Spleen (tissue), 11 donors: ENCODE data around the gene SLC6A20. TPM values are rescaled to one million over a fixed set of nuclear protein-coding genes. Genes with fewer than 3 reads are reported as not detected.
"Not testable (repeated sequence)": the region's sequence is repeated elsewhere in the genome, so short reads cannot be mapped to it uniquely, and the experiment has no call there.

Experiments
- DNase-seq: peaks from one replicate; pipeline ENCODE4 v3.0.0-alpha.2; 2020
- H3K27ac ChIP-seq, 8 donors: fragments of 200-600 bp; sonication (generic) in 7 of 8; 1 replicate in 4 of 8; 2 replicates in 4 of 8; pipeline versions ENCODE4 v1.5.0 to v1.8.0; 2016 to 2021; ENCODE audit warnings: inconsistent platforms in 4 of 8, mild to moderate bottlenecking in 4 of 8, moderate library complexity in 1 of 8
- H3K27me3 ChIP-seq, 7 donors: fragments of 200-600 bp; sonication (generic) in 6 of 7; replicated peaks in 1 of 7; 1 replicate in 4 of 7; 2 replicates in 3 of 7; pipeline versions ENCODE4 v1.5.0 to v1.8.0; 2016 to 2021; ENCODE audit warnings: inconsistent platforms in 3 of 7, mild to moderate bottlenecking in 1 of 7
- H3K36me3 ChIP-seq, 6 donors: fragments of 200-600 bp; sonication (generic) in 5 of 6; 1 replicate in 4 of 6; 2 replicates in 2 of 6; pipeline versions ENCODE4 v1.5.0 to v1.8.0; 2016 to 2021; ENCODE audit warnings: inconsistent platforms in 2 of 6
- H3K4me1 ChIP-seq, 6 donors: fragments of 200-600 bp; sonication (generic) in 5 of 6; 1 replicate in 3 of 6; 2 replicates in 3 of 6; pipeline versions ENCODE4 v1.5.0 to v1.8.0; 2016 to 2021; ENCODE audit warnings: inconsistent platforms in 3 of 6
- H3K4me3 ChIP-seq, 8 donors: fragments of 200-600 bp; sonication (generic) in 7 of 8; 1 replicate in 4 of 8; 2 replicates in 4 of 8; pipeline versions ENCODE4 v1.5.0 to v1.8.0; 2016 to 2021; ENCODE audit warnings: inconsistent platforms in 4 of 8, mild to moderate bottlenecking in 4 of 8, moderate library complexity in 2 of 8
- H3K9me3 ChIP-seq, 8 donors: fragments of 200-600 bp; sonication (generic) in 7 of 8; 1 replicate in 4 of 8; 2 replicates in 4 of 8; pipeline versions ENCODE4 v1.5.0 to v1.8.0; 2016 to 2021; ENCODE audit warnings: inconsistent platforms in 4 of 8
- CTCF ChIP-seq, 11 experiments: fragments of 200-600 bp in 7 of 11; fragments of 450-650 bp in 4 of 11; sonication (generic) in 4 of 11; IDR thresholded peaks in 8 of 11; conservative IDR thresholded peaks in 3 of 11; 1 replicate in 7 of 11; 2 replicates in 4 of 11; pipeline versions ENCODE4 v1.4.0 to v1.8.0; 2016 to 2021; ENCODE audit warnings: antibody characterized with exemption in 11 of 11, inconsistent platforms in 4 of 11, mild to moderate bottlenecking in 1 of 11
- POLR2A ChIP-seq, 3 donors: fragments of 450-650 bp; IDR thresholded peaks; one replicate each; pipeline ENCODE4 v1.5.1; 2017; ENCODE audit warnings: antibody characterized with exemption in 3 of 3, mild to moderate bottlenecking in 1 of 3
- POLR2AphosphoS5 ChIP-seq, 3 donors: sonication (generic); formaldehyde crosslinking; IDR thresholded peaks; one replicate each; pipeline ENCODE4 v1.5.1; 2017; ENCODE audit warnings: antibody characterized with exemption in 3 of 3
- WGBS, 5 donors: extraction: QIAGEN DNeasy Blood & Tissue Kit in 3 of 5; methylation state at CpG; one replicate each; pipeline versions ENCODE4 v1.1.5 to v1.1.7; 2013 to 2018; 5-methylcytosine and 5-hydroxymethylcytosine counted together
- intact Hi-C: fragments of 100-400 bp; cut with DNase I; formaldehyde crosslinking; loops from one replicate; pipeline ENCODE4 v1.15.0; 2023; ENCODE audit warnings: low total_unique reads
- polyA plus RNA-seq, 3 donors: library from polyadenylated mRNA; stranded (reverse); fragments of 200-250 nt; gene quantifications; one replicate each; pipeline ENCODE4 v1.2.1, GENCODE V29; 2013
- total RNA-seq, 7 donors: library from RNA; depleted of rRNA in 3 of 7; stranded (reverse); fragments of >200 nt in 3 of 7; fragmentation: NEBNext Ultra II Directional in 4 of 7; extraction: Animal tissue kit (Norgen Biotek cat#: 25700) in 4 of 7; gene quantifications; one replicate each; pipeline versions ENCODE4 v1.1.0 to v1.2.1, GENCODE V29; 2016 to 2021
- donor health status: healthy with polysubstance abuse.
- donor health status: DM: no; HTN: no; CAD: no; lungs with moderate emphysema.
- donor health status: DM: no; HTN: no; CAD: no.
- donor health status: Bipolar disorder and iron deficiency.
- donor health status: healthy.
- donor health status: DM: no; HTN: no; CAD: no.
- donor health status: DM: yes; HTN: yes; CAD: no.

The SLC6A20 gene
- total and polyA plus RNA-seq, 10 donors, result 0.02 to 0.49 (median 0.32) TPM; not detected in 3

- no peak for TF ChIP-seq POLR2A (IDR thresholded peaks at IDR 0.05)
- no peak for TF ChIP-seq POLR2AphosphoS5 (IDR thresholded peaks at IDR 0.05)
Observed at GRCh38 chr3:45753095-45753494, 43.2 kb downstream of the SLC6A20 start.

GRCh38 chr3:45751537-45752242, 44.6 kb downstream of the SLC6A20 start:
- 91 to 94% (median 93%) methylated on average over 7 of the region's 7 CpGs for WGBS, 5 donors
- Histone ChIP-seq H3K27ac (no peak overlapping the region), H3K4me1 (no peaks in the 10 kb centered on the region), H3K36me3 (peaks cover 0 to 15% (median 13%) of the 10 kb centered on the region in 6 donors), H3K4me3 (no peak overlapping the region), H3K27me3 (no peaks in the 10 kb centered on the region), H3K9me3 (no peaks in the 10 kb centered on the region)
- no peak for DNase-seq
- intact Hi-C loops, result no loop called here
- TF ChIP-seq POLR2AphosphoS5 (IDR thresholded peaks at IDR 0.05) (no peak), CTCF (IDR thresholded peaks at IDR 0.05 in 8 of 11, conservative IDR thresholded peaks at IDR 0.05 in 3 of 11) (no peak), POLR2A (IDR thresholded peaks at IDR 0.05) (no peak)

More at GRCh38 chr3:45753095-45753494, 43.2 kb downstream of the SLC6A20 start:
- H3K36me3 ChIP-seq, result peaks cover 0 to 1% (median under 1%) of the 10 kb centered on the region in 6 donors
- no peaks in the 10 kb centered on the region for H3K4me1 ChIP-seq
- no peak for DNase-seq
- WGBS, 5 donors, result 90 to 100% (median 97%) methylated on average over 3 of the region's 3 CpGs
- H3K27me3 ChIP-seq, result no peaks in the 10 kb centered on the region
- H3K4me3 ChIP-seq, result no peak overlapping the region
- no peaks in the 10 kb centered on the region for H3K9me3 ChIP-seq
- no peak overlapping the region for H3K27ac ChIP-seq
- intact Hi-C loops, result no loop called here

- TF ChIP-seq CTCF (IDR thresholded peaks at IDR 0.05 in 8 of 11, conservative IDR thresholded peaks at IDR 0.05 in 3 of 11), result no peak
- intact Hi-C loops, result no loop called here
- Histone ChIP-seq H3K4me3 (no peak overlapping the region), H3K36me3 (peaks cover 4 to 34% (median 25%) of the 10 kb centered on the region in 6 donors), H3K27ac (no peak overlapping the region), H3K27me3 (no peaks in the 10 kb centered on the region), H3K9me3 (no peaks in the 10 kb centered on the region), H3K4me1 (no peaks in the 10 kb centered on the region)
- no peak for DNase-seq
- WGBS, 5 donors, result 77 to 87% (median 81%) methylated on average over 4 of the region's 4 CpGs
Observed at GRCh38 chr3:45749880-45750279, 46.5 kb downstream of the SLC6A20 start.

GRCh38 chr3:45749036-45749600, 47.2 kb downstream of the SLC6A20 start:
- H3K9me3 ChIP-seq, H3K4me1 ChIP-seq, DNase-seq, H3K27me3 ChIP-seq, intact Hi-C loops, H3K4me3 ChIP-seq, H3K27ac ChIP-seq: not testable (repeated sequence)
- peaks cover 4 to 41% (median 29%) of the 10 kb centered on the region in 6 donors for H3K36me3 ChIP-seq
- whole genome bisulfite sequencing, 5 donors, result 82 to 93% (median 90%) methylated on average over 4 of the region's 4 CpGs

GRCh38 chr3:45748068-45748467, 48.3 kb downstream of the SLC6A20 start:
- intact Hi-C loops, result no loop called here
- Histone ChIP-seq H3K27me3 (no peaks in the 10 kb centered on the region), H3K27ac (no peak overlapping the region), H3K4me3 (no peak overlapping the region), H3K36me3 (peaks cover 4 to 52% (median 38%) of the 10 kb centered on the region in 6 donors), H3K9me3 (no peaks in the 10 kb centered on the region), H3K4me1 (no peaks in the 10 kb centered on the region)
- TF ChIP-seq POLR2AphosphoS5 (IDR thresholded peaks at IDR 0.05) (peak in 1 of 3 donors; percentile 49), CTCF (IDR thresholded peaks at IDR 0.05 in 8 of 11, conservative IDR thresholded peaks at IDR 0.05 in 3 of 11) (no peak)
- no peak for DNase-seq
- WGBS, 5 donors, result 94 to 99% (median 96%) methylated on average over 5 to 8 of the region's 8 CpGs
